ENCODE measurements around the gene TBL1Y.

The TBL1Y gene

DNA sequence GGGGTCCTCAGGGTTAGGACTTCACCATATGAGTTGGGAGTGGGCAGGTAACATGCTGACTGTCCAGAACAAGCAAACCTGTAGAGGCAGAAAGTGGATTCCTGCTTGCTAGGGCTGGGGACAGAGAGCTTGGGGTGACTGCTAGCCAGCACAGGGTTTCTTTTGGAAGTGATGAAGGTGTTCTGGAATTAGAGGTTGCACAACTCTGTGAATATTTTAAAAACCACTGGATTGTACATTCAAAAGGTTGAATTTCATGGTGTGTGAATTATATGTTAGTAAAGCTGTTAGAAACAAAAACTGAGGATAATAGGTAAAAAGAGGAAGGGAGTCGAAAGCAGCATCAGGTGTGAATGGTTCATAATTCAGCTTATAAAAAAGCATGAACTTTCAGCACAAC lies 57.7 kb downstream of the TBL1Y start:
- no peaks in the 10 kb centered on the region for H3K27me3 ChIP-seq (ENCODE audit: control insufficient read depth in 2 of 2, insufficient read depth in 2 of 2, low read length in 2 of 2)
- H3K4me1 ChIP-seq (ENCODE audit: control insufficient read depth in 2 of 2, insufficient read depth in 2 of 2, low read length in 2 of 2) = no peaks in the 10 kb centered on the region
- no peaks in the 10 kb centered on the region for H3K9me3 ChIP-seq (ENCODE audit: control insufficient read depth in 2 of 2, low read length in 2 of 2)
- no peak overlapping the region for H3K9ac ChIP-seq (ENCODE audit: low read depth in 1 of 2, low read length in 2 of 2)
- no peak overlapping the region for H3K4me3 ChIP-seq (ENCODE audit: low read length in 2 of 2)
- no peak overlapping the region for H3K27ac ChIP-seq (ENCODE audit: low read depth in 2 of 2, low read length in 2 of 2)
- no peaks in the 10 kb centered on the region for H3K36me3 ChIP-seq (ENCODE audit: control insufficient read depth in 2 of 2, insufficient read depth in 2 of 2, low read length in 2 of 2)

DNA sequence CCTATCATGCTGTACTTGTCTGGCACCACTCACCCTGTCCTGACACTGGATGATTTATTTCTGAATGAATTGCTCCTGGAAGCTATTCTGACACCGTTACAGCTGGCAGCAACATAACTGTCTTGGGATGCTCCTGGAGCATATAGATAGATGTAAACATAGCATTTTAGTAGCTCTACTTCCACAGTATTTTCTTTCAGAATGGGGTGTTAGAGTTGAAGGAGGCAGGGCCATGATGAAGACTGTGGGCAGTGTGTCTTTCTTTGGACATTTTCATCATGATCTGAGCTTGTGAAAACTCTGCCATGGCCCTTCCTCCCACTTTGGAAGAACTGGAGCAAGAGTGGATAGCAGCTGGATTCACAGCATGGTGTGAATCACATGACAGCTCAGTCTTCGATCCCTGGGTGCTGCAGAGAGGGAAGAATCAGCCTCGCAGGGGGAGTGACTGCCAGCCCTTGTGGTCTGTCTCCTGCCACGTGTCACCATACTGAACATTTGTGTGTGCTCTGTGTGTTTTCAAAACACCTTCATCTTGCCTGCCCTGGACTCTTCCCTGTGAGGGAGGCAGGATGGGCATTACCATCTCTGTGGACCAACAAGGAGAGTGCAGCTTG lies 61.9 kb downstream of the TBL1Y start:
- H3K27me3 ChIP-seq (ENCODE audit: control insufficient read depth in 2 of 2, insufficient read depth in 2 of 2, low read length in 2 of 2) = no peaks in the 10 kb centered on the region
- H3K4me1 ChIP-seq (ENCODE audit: control insufficient read depth in 2 of 2, insufficient read depth in 2 of 2, low read length in 2 of 2) = no peaks in the 10 kb centered on the region
- H3K4me3 ChIP-seq (ENCODE audit: low read length in 2 of 2) = no peak overlapping the region
- no peaks in the 10 kb centered on the region for H3K36me3 ChIP-seq (ENCODE audit: control insufficient read depth in 2 of 2, insufficient read depth in 2 of 2, low read length in 2 of 2)
- no peaks in the 10 kb centered on the region for H3K9me3 ChIP-seq (ENCODE audit: control insufficient read depth in 2 of 2, low read length in 2 of 2)
- no peak overlapping the region for H3K9ac ChIP-seq (ENCODE audit: low read depth in 1 of 2, low read length in 2 of 2)
- no peak overlapping the region for H3K27ac ChIP-seq (ENCODE audit: low read depth in 2 of 2, low read length in 2 of 2)

DNA sequence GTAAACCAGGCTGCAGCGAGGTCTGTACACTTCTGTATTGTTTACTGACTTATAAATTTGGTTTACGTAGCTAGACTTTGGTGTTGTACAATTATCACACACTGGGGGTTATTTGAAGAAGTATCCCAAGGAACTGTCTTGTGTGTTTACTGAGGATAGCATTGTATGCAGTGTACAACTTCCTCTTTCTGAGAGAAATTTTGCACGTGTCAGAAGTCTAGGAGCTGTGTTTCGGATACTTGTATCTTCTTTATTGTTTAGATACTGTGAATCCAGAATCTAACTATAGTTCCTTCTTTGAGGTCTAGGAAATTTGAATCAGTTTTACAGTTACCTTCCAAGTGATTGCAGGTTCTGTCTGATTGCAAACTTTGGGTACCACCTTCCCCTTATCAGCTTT lies 64.5 kb downstream of the TBL1Y start:
- Histone ChIP-seq H3K9ac (ENCODE audit: low read depth in 1 of 2, low read length in 2 of 2) (no peak overlapping the region), H3K36me3 (ENCODE audit: control insufficient read depth in 2 of 2, insufficient read depth in 2 of 2, low read length in 2 of 2) (no peaks in the 10 kb centered on the region), H3K9me3 (ENCODE audit: control insufficient read depth in 2 of 2, low read length in 2 of 2) (no peaks in the 10 kb centered on the region), H3K4me1 (ENCODE audit: control insufficient read depth in 2 of 2, insufficient read depth in 2 of 2, low read length in 2 of 2) (no peaks in the 10 kb centered on the region), H3K4me3 (ENCODE audit: low read length in 2 of 2) (no peak overlapping the region), H3K27ac (ENCODE audit: low read depth in 2 of 2, low read length in 2 of 2) (no peak overlapping the region), H3K27me3 (ENCODE audit: control insufficient read depth in 2 of 2, insufficient read depth in 2 of 2, low read length in 2 of 2) (no peaks in the 10 kb centered on the region)

DNA sequence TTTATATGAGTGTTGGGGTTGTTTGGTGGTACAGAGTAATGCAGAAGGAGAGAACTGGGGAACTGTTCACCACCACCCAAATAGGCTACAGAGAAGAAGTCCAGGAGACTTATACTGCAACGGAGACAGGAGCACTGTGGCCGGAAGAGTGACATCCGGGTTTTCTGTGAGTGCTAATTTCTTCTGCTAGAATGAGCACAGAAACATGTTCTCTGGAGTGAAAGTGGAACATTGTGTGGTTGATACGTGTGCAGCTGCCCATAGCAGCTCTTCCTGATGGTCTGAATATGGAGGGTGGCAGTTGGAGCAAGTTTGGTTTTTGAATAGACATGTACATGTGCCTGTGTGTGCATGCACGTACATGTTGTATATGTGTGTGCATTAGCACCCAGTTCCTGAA lies 67.3 kb downstream of the TBL1Y start:
- Histone ChIP-seq H3K36me3 (ENCODE audit: control insufficient read depth in 2 of 2, insufficient read depth in 2 of 2, low read length in 2 of 2) (no peaks in the 10 kb centered on the region), H3K4me1 (ENCODE audit: control insufficient read depth in 2 of 2, insufficient read depth in 2 of 2, low read length in 2 of 2) (no peaks in the 10 kb centered on the region), H3K9ac (ENCODE audit: low read depth in 1 of 2, low read length in 2 of 2) (no peak overlapping the region), H3K27ac (ENCODE audit: low read depth in 2 of 2, low read length in 2 of 2) (no peak overlapping the region), H3K27me3 (ENCODE audit: control insufficient read depth in 2 of 2, insufficient read depth in 2 of 2, low read length in 2 of 2) (no peaks in the 10 kb centered on the region), H3K9me3 (ENCODE audit: control insufficient read depth in 2 of 2, low read length in 2 of 2) (no peaks in the 10 kb centered on the region), H3K4me3 (ENCODE audit: low read length in 2 of 2) (no peak overlapping the region)

DNA sequence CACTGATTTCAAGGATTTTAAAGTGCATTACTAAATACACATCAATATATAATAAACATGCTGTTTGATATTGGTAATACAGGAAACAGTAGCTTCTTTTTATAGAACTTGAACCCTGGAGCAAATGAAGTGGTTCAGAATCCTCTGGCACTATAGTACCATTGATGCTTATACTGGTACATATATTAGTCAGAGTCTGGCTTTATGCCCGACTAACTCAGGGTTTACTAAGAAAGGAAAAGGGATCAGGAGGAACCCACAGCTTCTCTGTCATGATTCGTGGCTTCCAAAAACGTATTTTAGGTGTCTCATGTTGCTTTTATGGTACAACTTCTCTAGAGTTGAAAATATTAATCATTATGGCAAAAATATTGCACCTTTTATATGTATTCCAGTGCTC lies 72.7 kb downstream of the TBL1Y start:
- Histone ChIP-seq H3K27ac (ENCODE audit: low read depth in 2 of 2, low read length in 2 of 2) (no peak overlapping the region), H3K9ac (ENCODE audit: low read depth in 1 of 2, low read length in 2 of 2) (no peak overlapping the region), H3K36me3 (ENCODE audit: control insufficient read depth in 2 of 2, insufficient read depth in 2 of 2, low read length in 2 of 2) (no peaks in the 10 kb centered on the region), H3K27me3 (ENCODE audit: control insufficient read depth in 2 of 2, insufficient read depth in 2 of 2, low read length in 2 of 2) (no peaks in the 10 kb centered on the region), H3K4me1 (ENCODE audit: control insufficient read depth in 2 of 2, insufficient read depth in 2 of 2, low read length in 2 of 2) (no peaks in the 10 kb centered on the region), H3K4me3 (ENCODE audit: low read length in 2 of 2) (no peak overlapping the region), H3K9me3 (ENCODE audit: control insufficient read depth in 2 of 2, low read length in 2 of 2) (no peaks in the 10 kb centered on the region)

DNA sequence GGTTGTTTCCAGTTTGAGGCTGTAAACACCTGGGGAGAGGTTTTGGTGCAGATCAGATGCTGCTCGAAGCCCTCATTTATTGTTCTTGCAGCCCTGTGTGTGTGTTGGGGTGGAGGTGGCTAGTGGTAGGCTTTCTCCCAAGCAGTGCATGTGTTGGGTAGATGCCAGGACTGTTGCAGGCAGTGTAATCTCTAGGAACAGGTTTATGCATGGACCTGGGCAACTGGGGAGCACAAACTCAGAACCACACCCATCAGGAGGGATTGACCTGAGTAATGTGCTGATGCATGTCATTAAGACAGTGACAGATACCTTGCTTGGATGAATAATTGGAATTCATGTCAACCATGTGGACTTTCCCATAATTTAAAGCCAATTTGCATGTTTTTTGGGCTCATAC lies 77.3 kb downstream of the TBL1Y start:
- Histone ChIP-seq H3K4me3 (ENCODE audit: low read length in 2 of 2) (no peak overlapping the region), H3K36me3 (ENCODE audit: control insufficient read depth in 2 of 2, insufficient read depth in 2 of 2, low read length in 2 of 2) (no peaks in the 10 kb centered on the region)

DNA sequence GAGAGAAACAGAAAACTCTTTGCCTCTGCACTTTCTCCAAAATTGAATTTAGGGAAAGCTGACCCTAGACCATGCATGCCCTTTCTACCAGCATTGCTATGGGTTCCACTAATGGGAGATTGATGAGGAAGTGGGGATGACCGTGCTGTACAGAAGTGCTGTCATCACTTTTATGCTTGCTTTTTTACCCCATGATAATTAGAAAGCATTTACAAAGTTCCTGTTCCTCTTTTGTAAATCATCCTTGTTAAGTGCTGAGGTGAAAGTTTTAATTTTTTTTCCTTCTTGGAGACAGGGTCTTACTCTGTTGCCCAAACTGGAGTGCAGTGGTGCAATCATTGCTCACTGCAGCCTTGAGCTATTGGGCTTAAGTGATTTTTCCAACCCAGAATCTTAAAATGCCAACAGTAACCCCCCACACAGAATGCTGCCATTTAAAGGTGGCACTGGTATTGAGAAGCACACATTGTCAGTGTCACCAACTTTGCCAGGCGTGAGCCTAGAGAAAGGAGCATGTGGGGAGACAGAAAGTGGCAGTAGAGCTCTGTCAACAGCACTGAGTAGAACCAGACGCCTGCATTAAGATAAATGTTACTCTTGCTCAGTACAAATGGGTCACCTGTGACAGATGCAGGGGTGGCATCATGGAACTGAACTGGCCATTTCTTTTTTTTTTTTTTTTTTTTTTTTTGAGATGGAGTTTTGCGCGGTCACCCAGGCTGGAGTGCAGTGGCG lies 79.6 kb downstream of the TBL1Y start:
- no peaks in the 10 kb centered on the region for H3K36me3 ChIP-seq (ENCODE audit: control insufficient read depth in 2 of 2, insufficient read depth in 2 of 2, low read length in 2 of 2)
- no peak overlapping the region for H3K9ac ChIP-seq (ENCODE audit: low read depth in 1 of 2, low read length in 2 of 2)
- no peak overlapping the region for H3K27ac ChIP-seq (ENCODE audit: low read depth in 2 of 2, low read length in 2 of 2)
- H3K27me3 ChIP-seq (ENCODE audit: control insufficient read depth in 2 of 2, insufficient read depth in 2 of 2, low read length in 2 of 2) = no peaks in the 10 kb centered on the region
- no peak overlapping the region for H3K4me3 ChIP-seq (ENCODE audit: low read length in 2 of 2)
- H3K9me3 ChIP-seq (ENCODE audit: control insufficient read depth in 2 of 2, low read length in 2 of 2) = no peaks in the 10 kb centered on the region
- no peaks in the 10 kb centered on the region for H3K4me1 ChIP-seq (ENCODE audit: control insufficient read depth in 2 of 2, insufficient read depth in 2 of 2, low read length in 2 of 2)

More for the DNA sequence above, 77.3 kb downstream of the TBL1Y start:
- Histone ChIP-seq H3K9ac (ENCODE audit: low read depth in 1 of 2, low read length in 2 of 2) (no peak overlapping the region), H3K9me3 (ENCODE audit: control insufficient read depth in 2 of 2, low read length in 2 of 2) (no peaks in the 10 kb centered on the region), H3K4me1 (ENCODE audit: control insufficient read depth in 2 of 2, insufficient read depth in 2 of 2, low read length in 2 of 2) (no peaks in the 10 kb centered on the region), H3K27ac (ENCODE audit: low read depth in 2 of 2, low read length in 2 of 2) (no peak overlapping the region), H3K27me3 (ENCODE audit: control insufficient read depth in 2 of 2, insufficient read depth in 2 of 2, low read length in 2 of 2) (no peaks in the 10 kb centered on the region)

DNA sequence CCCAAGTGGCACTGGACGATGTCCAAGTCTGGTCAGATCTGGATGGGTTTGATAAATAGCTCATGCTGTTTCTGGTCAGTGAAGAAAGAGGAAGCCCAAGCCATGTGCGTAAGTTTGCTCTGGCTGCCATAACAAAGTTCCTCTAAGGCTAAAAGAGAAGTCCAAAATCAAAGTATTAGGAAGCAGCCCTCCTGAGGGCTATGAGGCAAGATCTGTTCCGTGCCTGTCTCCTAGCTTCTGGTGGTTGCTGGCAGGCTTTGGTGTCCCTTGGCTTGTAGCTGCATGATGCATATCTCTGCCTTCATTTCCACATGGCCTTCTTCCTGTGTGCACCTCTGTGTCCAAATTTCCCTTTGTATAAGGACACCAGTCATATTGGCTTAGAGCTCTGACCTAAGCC lies 81.5 kb downstream of the TBL1Y start:
- no peaks in the 10 kb centered on the region for H3K9me3 ChIP-seq (ENCODE audit: control insufficient read depth in 2 of 2, low read length in 2 of 2)
- H3K9ac ChIP-seq (ENCODE audit: low read depth in 1 of 2, low read length in 2 of 2) = no peak overlapping the region
- no peaks in the 10 kb centered on the region for H3K4me1 ChIP-seq (ENCODE audit: control insufficient read depth in 2 of 2, insufficient read depth in 2 of 2, low read length in 2 of 2)
- no peaks in the 10 kb centered on the region for H3K36me3 ChIP-seq (ENCODE audit: control insufficient read depth in 2 of 2, insufficient read depth in 2 of 2, low read length in 2 of 2)
- no peaks in the 10 kb centered on the region for H3K27me3 ChIP-seq (ENCODE audit: control insufficient read depth in 2 of 2, insufficient read depth in 2 of 2, low read length in 2 of 2)
- no peak overlapping the region for H3K4me3 ChIP-seq (ENCODE audit: low read length in 2 of 2)
- H3K27ac ChIP-seq (ENCODE audit: low read depth in 2 of 2, low read length in 2 of 2) = no peak overlapping the region

DNA sequence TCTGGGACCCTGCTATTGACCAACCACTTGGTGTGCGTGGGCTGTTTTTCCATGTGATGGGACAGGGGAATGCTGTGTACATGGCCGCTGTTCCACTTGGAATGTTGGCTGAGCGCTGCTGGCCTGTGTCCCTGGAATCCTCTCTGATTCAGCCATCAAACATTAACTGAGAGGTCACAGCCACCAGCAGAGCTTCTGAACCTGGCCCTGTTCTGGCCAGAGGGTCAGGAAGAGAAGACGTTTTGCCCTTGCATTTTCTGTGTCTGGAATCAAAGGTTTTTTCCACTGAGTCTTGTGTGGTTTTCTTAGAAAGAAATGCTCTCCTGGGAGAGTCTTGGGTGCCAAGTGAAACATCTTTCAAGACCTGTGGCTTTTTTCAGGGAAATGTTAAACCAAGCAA lies 85.5 kb downstream of the TBL1Y start:
- Histone ChIP-seq H3K36me3 (ENCODE audit: control insufficient read depth in 2 of 2, insufficient read depth in 2 of 2, low read length in 2 of 2) (no peaks in the 10 kb centered on the region), H3K9me3 (ENCODE audit: control insufficient read depth in 2 of 2, low read length in 2 of 2) (no peaks in the 10 kb centered on the region), H3K27ac (ENCODE audit: low read depth in 2 of 2, low read length in 2 of 2) (no peak overlapping the region), H3K4me3 (ENCODE audit: low read length in 2 of 2) (no peak overlapping the region), H3K4me1 (ENCODE audit: control insufficient read depth in 2 of 2, insufficient read depth in 2 of 2, low read length in 2 of 2) (no peaks in the 10 kb centered on the region), H3K9ac (ENCODE audit: low read depth in 1 of 2, low read length in 2 of 2) (no peak overlapping the region), H3K27me3 (ENCODE audit: control insufficient read depth in 2 of 2, insufficient read depth in 2 of 2, low read length in 2 of 2) (no peaks in the 10 kb centered on the region)

DNA sequence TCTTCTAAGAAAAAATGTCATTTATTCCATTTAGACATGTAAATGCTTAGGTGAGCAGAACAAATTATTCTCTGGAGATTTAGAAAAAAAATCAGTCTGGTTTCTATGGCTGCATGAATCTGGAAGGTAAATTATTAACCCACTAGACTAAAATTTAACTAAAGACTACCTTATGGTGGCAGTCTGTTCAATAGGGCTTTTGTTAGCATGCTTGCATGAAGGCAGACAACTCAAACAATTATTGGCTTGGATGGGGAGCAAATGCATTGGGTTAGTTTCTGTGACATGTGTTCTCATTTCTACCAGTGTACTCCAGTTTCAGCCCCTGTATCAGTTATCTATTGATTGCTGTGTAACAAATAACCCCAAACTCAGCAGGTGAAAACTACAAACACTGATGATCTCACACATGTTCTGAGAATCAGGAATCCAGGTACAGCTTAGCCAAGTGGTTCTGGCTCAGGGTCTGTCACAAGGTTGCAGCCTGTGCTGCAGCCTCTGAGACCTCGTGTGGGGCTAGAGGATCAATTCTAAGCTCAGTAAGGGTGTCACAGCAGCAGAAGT lies 87.1 kb downstream of the TBL1Y start:
- H3K27ac ChIP-seq (ENCODE audit: low read depth in 2 of 2, low read length in 2 of 2) = no peak overlapping the region

More for the DNA sequence above, 87.1 kb downstream of the TBL1Y start:
- no peaks in the 10 kb centered on the region for H3K27me3 ChIP-seq (ENCODE audit: control insufficient read depth in 2 of 2, insufficient read depth in 2 of 2, low read length in 2 of 2)
- H3K4me3 ChIP-seq (ENCODE audit: low read length in 2 of 2) = no peak overlapping the region
- no peak overlapping the region for H3K9ac ChIP-seq (ENCODE audit: low read depth in 1 of 2, low read length in 2 of 2)
- H3K4me1 ChIP-seq (ENCODE audit: control insufficient read depth in 2 of 2, insufficient read depth in 2 of 2, low read length in 2 of 2) = no peaks in the 10 kb centered on the region
- no peaks in the 10 kb centered on the region for H3K36me3 ChIP-seq (ENCODE audit: control insufficient read depth in 2 of 2, insufficient read depth in 2 of 2, low read length in 2 of 2)
- no peaks in the 10 kb centered on the region for H3K9me3 ChIP-seq (ENCODE audit: control insufficient read depth in 2 of 2, low read length in 2 of 2)
